GM12878 (cell line): Measurements from ENCODE around the gene ZNFX1. TPM values are rescaled to one million over a fixed set of nuclear protein-coding genes. Genes with fewer than 3 reads are reported as not detected.

Experiments used
- ATF2 ChIP-seq: IDR thresholded peaks from 2 replicates; pipeline ENCODE4 v1.6.1; 2012; ENCODE audit warnings: low read length, inconsistent platforms
- BCL11A ChIP-seq: IDR thresholded peaks from 2 replicates; pipeline ENCODE4 v1.6.1; 2011; ENCODE audit warnings: low read depth, low read length
- BHLHE40 ChIP-seq, 2 experiments: fragments of 450-650 bp in 1 of 2; IDR thresholded peaks; 2 replicates each; pipeline ENCODE4 v1.6.1; 2011 to 2017; ENCODE audit warnings: low read depth in 2 of 2, borderline replicate concordance in 1 of 2, improper control_type of control experiment in 1 of 2, low read length in 1 of 2, mild to moderate bottlenecking in 1 of 2
- CBFB ChIP-seq: IDR thresholded peaks from 2 replicates; pipeline ENCODE4 v1.6.1; 2016; ENCODE audit warnings: antibody characterized with exemption, low read depth
- CHD2 ChIP-seq: IDR thresholded peaks from 2 replicates; pipeline ENCODE4 v1.6.1; 2011; ENCODE audit warnings: low read depth, low read length, improper control_type of control experiment, borderline replicate concordance
- CTCF ChIP-seq, 3 experiments: IDR thresholded peaks in 2 of 3; conservative IDR thresholded peaks in 1 of 3; 2 replicates each; pipeline ENCODE4 v1.5.1; 2011; ENCODE audit warnings: low read depth in 3 of 3, low read length in 3 of 3, mild to moderate bottlenecking in 3 of 3, control low read depth in 2 of 3, moderate library complexity in 2 of 3, inconsistent platforms in 1 of 3, mixed read lengths in 1 of 3; ENCODE audit not compliant: control insufficient read depth in 2 of 3, insufficient read depth in 1 of 3; ENCODE audit errors: extremely low read depth in 1 of 3
- GABPA ChIP-seq: IDR thresholded peaks from 2 replicates; pipeline ENCODE4 v1.6.1; 2014; ENCODE audit warnings: antibody characterized with exemption, low read depth, mild to moderate bottlenecking, inconsistent platforms
- GATAD2B ChIP-seq: fragments of 450-650 bp; conservative IDR thresholded peaks from 2 replicates; pipeline ENCODE4 v1.6.1; 2017; ENCODE audit warnings: low read depth, mild to moderate bottlenecking, moderate library complexity
- HDGF ChIP-seq: fragments of 450-650 bp; IDR thresholded peaks from 2 replicates; pipeline ENCODE4 v1.6.1; 2016; ENCODE audit warnings: antibody characterized with exemption
- IKZF2 ChIP-seq, 2 experiments: fragments of 450-650 bp; IDR thresholded peaks; 2 replicates each; pipeline ENCODE4 v1.6.1; 2017; ENCODE audit warnings: mild to moderate bottlenecking in 2 of 2, moderate library complexity in 2 of 2
- IRF4 ChIP-seq: IDR thresholded peaks from 2 replicates; pipeline ENCODE4 v1.6.1; 2011; ENCODE audit warnings: low read depth, low read length
- JUNB ChIP-seq: IDR thresholded peaks from 2 replicates; pipeline ENCODE4 v1.6.1; 2016; ENCODE audit warnings: antibody characterized with exemption, mild to moderate bottlenecking
- MEF2A ChIP-seq: IDR thresholded peaks from 2 replicates; pipeline ENCODE4 v1.6.1; 2011; ENCODE audit warnings: low read depth, mild to moderate bottlenecking, low read length, moderate library complexity; ENCODE audit not compliant: insufficient read depth
- MTA2 ChIP-seq: fragments of 450-650 bp; IDR thresholded peaks from 2 replicates; pipeline ENCODE4 v1.6.1; 2016; ENCODE audit warnings: low read depth, mild to moderate bottlenecking, moderate library complexity
- PML ChIP-seq: IDR thresholded peaks from 2 replicates; pipeline ENCODE4 v1.6.1; 2012; ENCODE audit warnings: low read length, inconsistent platforms
- REST ChIP-seq: IDR thresholded peaks from 2 replicates; pipeline ENCODE4 v1.6.1; 2012; ENCODE audit warnings: mild to moderate bottlenecking, low read depth, low read length
- RUNX3 ChIP-seq: IDR thresholded peaks from 2 replicates; pipeline ENCODE4 v1.6.1; 2012; ENCODE audit warnings: low read length, inconsistent platforms
- SREBF2 ChIP-seq: IDR thresholded peaks from 2 replicates; pipeline ENCODE4 v1.6.1; 2012; ENCODE audit warnings: mild to moderate bottlenecking, low read length
- TAF1 ChIP-seq: IDR thresholded peaks from 2 replicates; pipeline ENCODE4 v1.6.1; 2011; ENCODE audit warnings: mild to moderate bottlenecking, low read depth, low read length, borderline replicate concordance
- ZBTB33 ChIP-seq: fragments of 450-650 bp; IDR thresholded peaks from 2 replicates; pipeline ENCODE4 v1.6.1; 2017; ENCODE audit warnings: mild to moderate bottlenecking
- ZNF24 ChIP-seq: fragments of 450-650 bp; IDR thresholded peaks from 2 replicates; pipeline ENCODE4 v1.6.1; 2017; ENCODE audit warnings: antibody characterized with exemption, mild to moderate bottlenecking
- polyA plus RNA-seq, 11 experiments: library from polyadenylated mRNA; depleted of rRNA in 4 of 11; unstranded in 6 of 11; stranded (reverse) in 5 of 11; fragments of >200 nt; fragmentation: Nextera tagmentation in 4 of 11; fragmentation: Illumina TruSeq in 1 of 11; extraction: Ambion mirVana in 4 of 11; extraction: Trizol in 1 of 11; gene quantifications; 1 replicate in 1 of 11; 2 replicates in 10 of 11; pipeline versions ENCODE4 v1.2.1 to v1.2.3, GENCODE V29; 2011 to 2016; ENCODE audit warnings: inconsistent platforms in 2 of 11, missing spikeins in 2 of 11, low read depth in 1 of 11
- total RNA-seq, 4 experiments: library from RNA; depleted of rRNA in 3 of 4; stranded (reverse); fragments of >200 nt in 3 of 4; fragmentation: Illumina TruSeq in 1 of 4; extraction: Trizol in 1 of 4; gene quantifications; 2 replicates each; pipeline versions ENCODE4 v1.2.1 to v1.2.3, GENCODE V29; 2013 to 2021

Gene ZNFX1
- total and polyA plus RNA-seq, 10 of the 15 experiments (the other 5 are each of a cell fraction or from before 2014, with no cell fraction given): 7.4 to 31.5 (median 25.6) TPM

GRCh38 chr20:49276961-49277785 is 684 bp downstream of the ZNFX1 start (continued):
- TF ChIP-seq REST (0 out of 2 replicates have a peak, but pooled peaks have one; percentile 26), SREBF2 (no peak), CTCF (IDR thresholded peaks at IDR 0.05 in 2 of 3, conservative IDR thresholded peaks at IDR 0.05 in 1 of 3; ENCODE audit: control insufficient read depth in 2 of 3, extremely low read depth in 1 of 3, insufficient read depth in 1 of 3, low read depth in 3 of 3, low read length in 3 of 3) (0 out of 6 replicates have a peak, but pooled peaks of 1 of the 3 experiments have one; percentile 2), RUNX3 (peak; percentile 63), BCL11A (peak; percentile 47; the same call in 1 of the 2 replicates), HDGF (peak; percentile 90), JUNB (peak; percentile 81), TAF1 (0 out of 2 replicates have a peak, but pooled peaks have one; percentile 18), ZNF24 (no peak), MEF2A (no peak), BHLHE40 (IDR thresholded peaks at IDR 0.05; ENCODE audit: borderline replicate concordance in 1 of 2, low read depth in 2 of 2, low read length in 1 of 2) (0 out of 4 replicates have a peak, but pooled peaks of 1 of the 2 experiments have one; percentile 12), ZBTB33 (no peak), MTA2 (no peak; the same call in 1 of the 2 replicates), GABPA (no peak), ATF2 (peak; percentile 25; the same call in 1 of the 2 replicates), CBFB (no peak), IRF4 (peak; percentile 88), IKZF2 (IDR thresholded peaks at IDR 0.05) (peak; percentile 22 to 43; a peak in 1 of 4 replicates), GATAD2B (no peak), PML (peak; percentile 26; the same call in 1 of the 2 replicates), CHD2 (no peak)
- TF ChIP-seq, all 136 proteins: peak for 24
